BLaER1 (cell line): Measurements from ENCODE around the gene GPAT3.
"Not testable (repeated sequence)": the region's sequence is repeated elsewhere in the genome, so short reads cannot be mapped to it uniquely, and the experiment has no call there.

Source experiments
- H3K27ac ChIP-seq: shearing (Covaris generic); formaldehyde crosslinking; 2 replicates; pipeline ENCODE4 v1.8.1; 2022
- H3K27me3 ChIP-seq: shearing (Covaris generic); formaldehyde crosslinking; 2 replicates; pipeline ENCODE4 v1.8.1; 2022
- H3K36me3 ChIP-seq: shearing (Covaris generic); formaldehyde crosslinking; 2 replicates; pipeline ENCODE4 v1.8.1; 2022
- H3K4me1 ChIP-seq: shearing (Covaris generic); formaldehyde crosslinking; 2 replicates; pipeline ENCODE4 v1.8.1; 2022
- H3K4me2 ChIP-seq: shearing (Covaris generic); formaldehyde crosslinking; 2 replicates; pipeline ENCODE4 v1.8.1; 2022
- H3K4me3 ChIP-seq: shearing (Covaris generic); formaldehyde crosslinking; 2 replicates; pipeline ENCODE4 v1.8.1; 2022
- H3K9ac ChIP-seq: shearing (Covaris generic); formaldehyde crosslinking; 2 replicates; pipeline ENCODE4 v1.8.1; 2022
- H3K9me3 ChIP-seq: shearing (Covaris generic); formaldehyde crosslinking; 2 replicates; pipeline ENCODE4 v1.8.1; 2022
- H4K20me1 ChIP-seq: shearing (Covaris generic); formaldehyde crosslinking; 2 replicates; pipeline ENCODE4 v1.8.1; 2022
- Cebpa-rat ChIP-seq: shearing (Covaris generic); IDR thresholded peaks from 2 replicates; pipeline ENCODE4 v1.8.1; 2022

The GPAT3 gene

DNA sequence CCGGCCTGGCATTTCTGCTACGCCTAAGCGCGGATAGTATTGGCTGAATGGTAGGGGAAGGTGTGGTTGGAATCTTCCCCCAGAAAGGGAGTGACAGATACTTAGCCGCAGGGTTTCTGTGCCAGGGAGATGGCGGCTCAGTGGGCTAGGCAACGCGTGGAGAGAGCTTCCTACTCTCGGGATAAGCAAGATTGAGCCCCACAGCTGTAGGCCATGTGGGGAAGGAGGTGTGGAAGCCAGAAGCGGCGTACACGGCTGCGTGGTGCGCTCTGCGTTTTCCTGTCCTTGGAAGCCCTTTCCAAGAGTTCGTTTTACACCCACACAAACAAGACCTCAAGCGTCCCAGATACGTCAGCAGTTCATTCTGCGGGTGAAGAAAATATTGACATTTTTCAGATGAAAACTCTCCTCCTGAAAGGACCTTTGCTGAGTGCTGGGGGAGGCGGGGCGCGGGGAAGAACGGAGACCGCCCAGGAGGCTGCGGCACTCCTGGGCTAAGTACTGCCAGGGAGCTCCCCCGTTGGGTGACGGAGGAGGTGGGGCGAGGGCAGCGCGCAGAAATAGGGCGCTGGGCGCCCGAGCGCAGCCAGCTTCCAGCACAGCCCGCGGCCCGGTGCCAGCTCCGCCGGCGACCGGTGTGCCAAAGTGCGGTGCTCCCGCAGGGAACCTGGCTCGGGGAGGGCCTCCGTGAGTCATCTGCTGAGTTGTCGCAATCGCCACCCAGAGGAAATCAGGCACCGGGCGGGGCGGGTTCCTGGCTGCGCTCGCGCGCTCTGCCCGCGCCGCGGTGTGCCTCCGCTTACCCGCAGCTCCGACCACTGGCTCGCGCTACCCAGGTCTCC is at the start of gene GPAT3:
GPAT3 (plus strand) TSS at position 589 of the 842 bp plus-strand sequence. CDS start 515 bp downstream, outside the sequence.
- H3K36me3 ChIP-seq, result no peaks in the 10 kb centered on the region
- H4K20me1 ChIP-seq, result no peaks in the 10 kb centered on the region
- peak; percentile 66 for TF ChIP-seq Cebpa-rat
- H3K4me3 ChIP-seq, result peak within 1 kb of the TSS; percentile 78
- peak within 1 kb of the TSS; percentile 64; the same call in 1 of the 2 replicates for H3K9ac ChIP-seq
- peak within 1 kb of the TSS; percentile 99 for H3K4me2 ChIP-seq
- H3K4me1 ChIP-seq, result peaks cover 13% of the 10 kb centered on the region; the same call in 1 of the 2 replicates
- H3K9me3 ChIP-seq, result no peaks in the 10 kb centered on the region
- peaks cover 32% of the 10 kb centered on the region for H3K27me3 ChIP-seq
- no peak within 1 kb of the TSS for H3K27ac ChIP-seq

DNA sequence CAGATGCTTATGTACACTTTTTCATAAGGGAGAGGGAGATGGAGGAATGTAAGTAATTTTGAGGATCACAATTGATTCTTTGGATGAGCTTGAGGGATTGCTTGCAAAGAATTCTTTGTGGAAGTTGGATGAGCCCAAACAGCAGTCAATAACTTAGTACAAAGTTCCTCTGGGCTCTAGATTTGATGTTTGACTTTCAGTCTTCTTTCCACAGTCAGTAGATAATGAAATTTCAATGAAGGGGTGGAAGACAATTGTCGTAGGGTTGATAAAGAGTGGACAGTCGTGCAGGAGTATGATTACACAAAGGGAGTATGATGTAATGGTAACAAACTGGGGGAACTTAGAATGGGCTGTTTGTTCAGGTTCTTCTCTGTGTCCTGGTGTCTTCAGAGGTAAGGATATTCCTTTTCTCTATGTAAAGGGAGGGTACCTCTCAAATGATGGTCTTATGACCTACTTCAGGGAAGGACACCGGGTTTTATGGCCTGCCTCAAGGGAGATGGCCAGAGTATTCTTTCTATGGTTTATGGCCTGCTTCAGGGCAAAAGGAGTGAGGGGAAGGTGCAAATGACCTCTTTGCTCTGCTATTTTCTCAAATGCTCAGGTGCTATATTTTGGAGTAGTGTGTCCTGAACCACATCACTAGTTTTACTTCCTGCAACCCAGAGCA is 49.3 kb upstream of the GPAT3 start:
- Histone ChIP-seq H3K27me3 (no peaks in the 10 kb centered on the region), H3K27ac (no peak overlapping the region), H3K4me2 (no peak overlapping the region)

DNA sequence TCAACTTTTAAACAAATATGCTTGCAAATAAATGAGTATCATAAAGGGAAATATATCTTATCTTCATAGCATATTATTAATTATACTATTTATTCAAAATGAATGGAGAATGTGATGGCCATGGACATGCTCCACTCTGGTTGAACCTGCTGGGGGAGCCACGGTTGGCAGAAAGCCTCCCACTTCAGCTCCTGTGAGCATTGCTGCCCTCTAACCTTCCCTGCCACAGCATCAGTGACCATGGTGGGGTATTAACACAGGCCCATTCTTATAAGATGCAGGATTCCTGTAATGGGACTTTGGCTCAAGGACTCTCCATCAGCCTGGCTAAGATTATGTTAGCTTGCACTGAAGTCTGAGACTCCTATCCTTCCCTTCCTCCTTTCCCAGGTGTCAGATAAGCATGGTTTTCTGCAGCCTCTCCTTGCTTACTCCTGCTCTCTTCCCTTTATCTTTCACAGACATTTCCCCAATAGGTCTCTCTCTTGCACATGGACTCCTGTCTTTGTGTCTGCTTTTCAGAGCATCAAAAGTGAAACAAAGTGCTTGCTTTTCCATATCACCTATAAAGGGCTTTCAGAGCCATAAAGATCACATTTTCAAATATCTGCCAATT is 46.1 kb upstream of the GPAT3 start:
- Histone ChIP-seq H3K9ac (no peak overlapping the region), H3K27ac (no peak overlapping the region), H3K4me2 (no peak overlapping the region), H4K20me1 (no peaks in the 10 kb centered on the region), H3K36me3 (no peaks in the 10 kb centered on the region), H3K9me3 (no peaks in the 10 kb centered on the region), H3K4me3 (no peak overlapping the region), H3K27me3 (no peaks in the 10 kb centered on the region), H3K4me1 (peaks cover 10% of the 10 kb centered on the region)
- TF ChIP-seq Cebpa-rat, result no peak

More for the DNA sequence above, 49.3 kb upstream of the GPAT3 start:
- Histone ChIP-seq H3K4me1 (peaks cover 28% of the 10 kb centered on the region), H3K9ac (no peak overlapping the region), H3K36me3 (peaks cover 4% of the 10 kb centered on the region; the same call in 1 of the 2 replicates), H3K4me3 (no peak overlapping the region), H4K20me1 (no peaks in the 10 kb centered on the region), H3K9me3 (no peaks in the 10 kb centered on the region)
- no peak for TF ChIP-seq Cebpa-rat

DNA sequence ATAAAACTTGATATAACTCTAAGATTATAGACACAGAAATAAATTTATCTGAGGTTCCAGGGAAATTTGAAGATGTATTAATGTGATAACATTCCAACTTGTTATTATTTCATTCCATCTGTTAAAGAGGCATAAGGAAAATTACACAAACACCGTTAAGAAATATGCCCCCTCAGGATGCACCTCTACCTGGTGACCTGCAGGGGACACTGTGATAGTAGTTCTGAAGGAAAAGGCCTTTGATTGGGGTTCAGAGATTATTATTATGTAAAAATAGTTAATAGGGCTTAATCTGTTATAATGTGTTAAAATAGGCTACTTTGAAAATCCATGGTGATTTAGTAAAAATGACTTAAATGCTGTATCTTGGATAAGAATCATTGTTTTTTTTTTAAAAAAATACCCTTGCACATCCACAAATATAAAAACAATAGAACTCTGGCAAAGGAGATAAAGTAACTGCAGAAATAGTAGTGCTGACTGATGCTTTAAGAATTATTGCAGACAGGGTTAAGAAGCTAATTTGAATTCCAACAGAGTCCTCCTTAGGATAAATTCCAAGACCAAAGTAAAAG is 44.9 kb upstream of the GPAT3 start:
- TF ChIP-seq Cebpa-rat, result no peak
- Histone ChIP-seq H3K9me3 (no peaks in the 10 kb centered on the region), H3K27ac (no peak overlapping the region)

DNA sequence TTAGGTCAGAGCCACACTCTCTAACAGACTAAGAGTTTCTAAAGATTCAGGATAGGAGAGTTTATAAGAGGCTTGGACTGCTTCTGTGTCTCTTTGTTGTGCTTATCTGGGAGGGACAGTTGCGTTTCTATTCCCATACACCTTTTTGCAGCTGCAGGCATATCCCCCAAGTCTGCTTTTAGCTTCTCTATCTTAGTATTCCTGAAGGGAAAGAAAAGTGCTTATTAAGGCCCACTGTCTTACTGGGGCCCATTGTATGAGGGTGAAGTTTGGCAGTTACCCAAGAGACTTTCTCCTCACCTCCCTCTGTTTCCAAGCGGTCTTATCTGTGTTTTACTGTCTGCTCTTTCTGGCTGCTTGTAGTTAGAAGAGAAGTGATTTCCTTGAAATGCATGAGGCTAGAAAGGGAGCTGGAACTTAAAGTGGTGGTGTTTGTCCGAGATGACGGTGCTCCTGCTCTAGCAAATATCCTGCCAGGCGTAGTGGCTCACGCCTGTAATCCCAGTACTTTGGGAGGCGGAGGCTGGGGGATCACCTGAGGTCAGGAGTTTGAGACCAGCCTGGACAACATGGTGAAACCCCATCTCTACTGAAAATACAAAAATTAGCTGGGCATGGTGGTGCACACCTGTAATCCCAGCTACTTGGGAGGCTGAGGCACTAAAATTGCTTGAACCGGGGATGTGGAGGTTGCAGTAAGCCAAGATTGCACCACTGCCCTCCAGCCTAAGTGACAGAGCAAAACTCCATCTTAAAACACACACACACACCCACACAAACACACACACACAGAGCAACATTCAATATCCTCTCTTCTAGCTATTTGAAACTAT is 39.6 kb upstream of the GPAT3 start:
- H3K36me3 ChIP-seq, H3K4me3 ChIP-seq, H3K27me3 ChIP-seq, H3K4me2 ChIP-seq, H3K4me1 ChIP-seq, H3K9ac ChIP-seq, H3K27ac ChIP-seq, H3K9me3 ChIP-seq, H4K20me1 ChIP-seq: not testable (repeated sequence)

More for the DNA sequence above, 44.9 kb upstream of the GPAT3 start:
- Histone ChIP-seq H3K4me3 (no peak overlapping the region), H3K27me3 (no peaks in the 10 kb centered on the region), H4K20me1 (no peaks in the 10 kb centered on the region), H3K4me2 (no peak overlapping the region), H3K36me3 (no peaks in the 10 kb centered on the region), H3K9ac (no peak overlapping the region), H3K4me1 (peaks cover 2% of the 10 kb centered on the region)

DNA sequence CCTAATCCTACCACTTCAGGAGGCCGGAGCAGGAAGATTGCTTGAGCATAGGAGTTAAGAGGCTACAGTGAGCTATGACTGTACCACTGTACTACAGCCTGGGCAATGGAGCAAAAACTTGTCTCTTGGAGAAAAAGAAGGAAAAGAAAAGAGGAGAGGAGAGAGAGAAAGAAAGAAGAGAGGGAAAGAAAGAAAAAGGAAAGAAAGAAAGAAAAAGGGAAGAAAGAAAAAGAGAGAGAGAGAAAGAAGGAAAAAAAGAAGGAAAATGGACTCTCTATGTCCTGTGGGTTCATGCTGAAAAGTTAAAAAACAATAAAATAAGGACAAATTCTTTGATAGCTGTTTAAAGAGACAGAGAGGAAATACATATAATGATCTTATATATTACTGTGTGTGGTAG is 37.7 kb upstream of the GPAT3 start:
- H3K36me3 ChIP-seq, result no peaks in the 10 kb centered on the region
- no peak overlapping the region for H3K4me2 ChIP-seq
- H3K9ac ChIP-seq, result no peak overlapping the region
- TF ChIP-seq Cebpa-rat, result no peak
- H3K27me3 ChIP-seq, result no peaks in the 10 kb centered on the region
- H3K9me3 ChIP-seq, result no peaks in the 10 kb centered on the region
- no peaks in the 10 kb centered on the region for H4K20me1 ChIP-seq
- H3K27ac ChIP-seq, result no peak overlapping the region
- no peak overlapping the region for H3K4me3 ChIP-seq
- H3K4me1 ChIP-seq, result no peaks in the 10 kb centered on the region

DNA sequence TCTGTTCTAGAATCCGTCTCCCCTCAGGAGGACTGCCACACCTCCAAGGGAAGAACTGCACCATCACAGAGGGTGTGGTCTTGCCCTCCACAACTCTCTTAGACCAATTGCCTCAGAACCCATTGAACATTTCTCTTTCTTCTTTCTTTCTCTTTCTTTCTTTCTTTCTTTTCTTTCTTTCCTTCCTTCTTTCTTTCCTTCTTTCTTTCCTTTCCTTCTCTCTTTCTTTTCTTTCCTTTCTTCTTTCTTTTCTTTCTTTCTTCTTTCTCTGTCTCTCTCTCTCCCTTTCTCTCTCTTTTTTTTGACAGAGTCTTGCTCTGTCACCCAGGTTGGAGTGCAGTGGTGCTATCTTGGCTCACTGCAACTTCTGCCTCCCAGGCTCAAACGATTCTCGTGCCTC is 34.2 kb upstream of the GPAT3 start:
- not testable (repeated sequence) for H3K9ac ChIP-seq, H3K27ac ChIP-seq, H4K20me1 ChIP-seq, H3K36me3 ChIP-seq, H3K4me3 ChIP-seq, H3K27me3 ChIP-seq, H3K4me2 ChIP-seq, H3K9me3 ChIP-seq, H3K4me1 ChIP-seq

DNA sequence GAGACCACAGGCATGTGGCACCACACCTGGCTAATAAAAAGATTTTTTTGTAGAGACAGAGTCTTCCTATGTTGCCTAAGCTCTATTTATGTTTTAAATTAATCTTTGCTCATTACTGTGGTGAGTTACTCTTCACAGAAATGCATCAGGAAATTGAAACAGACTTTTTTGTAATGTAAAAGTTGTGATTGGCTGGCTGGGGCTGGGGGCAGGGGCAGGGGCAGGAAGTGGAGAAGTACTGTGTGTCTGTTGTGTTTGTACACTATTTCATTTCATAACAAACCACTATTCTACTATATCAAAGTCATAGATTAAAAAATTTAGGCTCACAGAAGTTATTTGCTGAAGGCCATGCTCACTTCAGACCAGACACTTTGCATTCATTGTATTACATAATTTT is 31.9 kb upstream of the GPAT3 start:
- Histone ChIP-seq H3K36me3 (no peaks in the 10 kb centered on the region), H3K9ac (no peak overlapping the region), H4K20me1 (no peaks in the 10 kb centered on the region), H3K27me3 (no peaks in the 10 kb centered on the region), H3K9me3 (no peaks in the 10 kb centered on the region), H3K4me2 (no peak overlapping the region), H3K4me3 (no peak overlapping the region), H3K4me1 (no peaks in the 10 kb centered on the region), H3K27ac (no peak overlapping the region)
- no peak for TF ChIP-seq Cebpa-rat

DNA sequence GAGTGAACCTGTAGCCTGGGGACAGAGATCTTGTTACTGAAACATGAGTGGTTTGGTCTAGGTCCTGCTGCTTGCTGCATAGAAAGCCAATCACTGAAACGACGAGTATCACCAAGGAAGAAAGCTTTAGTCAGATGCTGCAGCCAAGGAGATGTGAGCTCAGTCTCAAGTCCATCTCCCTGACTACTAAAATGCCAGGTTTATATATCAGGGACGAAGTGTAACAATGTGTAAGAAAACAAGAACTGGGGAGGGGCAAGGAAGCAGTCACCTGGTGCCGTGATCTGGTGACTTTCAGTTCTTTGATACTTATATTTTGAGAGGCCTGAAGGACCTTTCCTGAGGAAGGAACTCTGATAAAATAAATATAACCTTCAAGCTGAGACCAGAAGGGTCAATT is 31.4 kb upstream of the GPAT3 start:
- Histone ChIP-seq H3K9me3 (no peaks in the 10 kb centered on the region), H3K4me1 (no peaks in the 10 kb centered on the region), H3K9ac (no peak overlapping the region), H3K4me3 (no peak overlapping the region), H3K4me2 (no peak overlapping the region), H4K20me1 (no peaks in the 10 kb centered on the region), H3K36me3 (no peaks in the 10 kb centered on the region), H3K27me3 (no peaks in the 10 kb centered on the region), H3K27ac (no peak overlapping the region)
- TF ChIP-seq Cebpa-rat, result no peak
